Measurements from ENCODE around the gene NOP9. TPM values are rescaled to one million over a fixed set of nuclear protein-coding genes. Genes with fewer than 3 reads are reported as not detected.

NOP9 gene
- total RNA-seq, 4 donors from 2014 or later, result 19.4 to 29.2 (median 22.8) TPM

DNA sequence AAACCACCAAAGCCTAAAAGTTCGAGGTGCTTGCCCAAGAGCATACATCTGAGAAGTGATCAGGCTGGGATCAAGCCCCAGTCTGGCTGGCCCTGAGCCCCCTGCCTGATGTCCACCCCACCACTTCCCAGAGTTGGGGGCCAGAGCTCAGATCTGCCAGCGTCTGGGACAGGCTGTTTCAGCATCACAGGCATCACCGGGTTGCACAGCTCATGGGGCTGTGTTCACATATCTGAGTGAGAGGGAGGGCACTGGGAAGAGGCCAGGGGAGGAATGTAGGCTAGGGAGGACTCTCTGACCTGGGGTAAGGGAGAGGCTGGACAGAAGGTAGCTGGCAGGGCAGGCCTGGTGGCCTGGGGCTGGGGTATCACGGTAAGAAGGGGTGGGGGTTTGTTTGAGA, 42.7 kb upstream of the NOP9 start:
- Histone ChIP-seq H3K9me3 (no peaks in the 10 kb centered on the region), H3K27ac (no peak overlapping the region), H3K36me3 (peaks cover 0 to 26% of the 10 kb centered on the region in 2 donors), H3K27me3 (no peaks in the 10 kb centered on the region), H3K4me1 (peaks cover 0 to 9% (median 0%) of the 10 kb centered on the region in 3 donors), H3K4me3 (no peak overlapping the region)
- no peak for TF ChIP-seq POLR2A (IDR thresholded peaks at IDR 0.05)
- 43 to 60% methylated on average over 1 of the region's 4 CpGs for WGBS, 2 donors (ENCODE audit: low coverage in 1 of 2)
- ATAC-seq, result no peak

DNA sequence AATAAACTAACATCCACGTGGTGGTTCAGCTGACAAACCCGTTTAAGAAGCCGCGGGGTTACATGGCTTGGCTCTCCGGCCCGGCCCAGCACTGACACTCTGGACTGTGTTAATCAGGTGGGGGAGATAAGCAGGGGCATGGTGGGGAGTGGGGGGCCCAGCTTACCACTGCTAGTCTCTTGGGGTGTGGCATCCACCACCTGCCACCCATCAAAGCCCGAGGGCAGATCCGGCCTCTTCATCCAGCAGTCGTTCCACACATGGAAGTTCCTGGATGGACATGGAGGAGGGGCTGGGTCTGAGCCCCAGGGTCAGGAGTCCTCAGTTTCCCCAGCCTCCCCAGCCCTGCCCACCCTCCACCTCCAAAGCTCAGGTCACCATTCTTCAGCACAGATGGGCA, 41.5 kb upstream of the NOP9 start:
- Histone ChIP-seq H3K4me1 (peaks cover 0 to 9% (median 0%) of the 10 kb centered on the region in 3 donors), H3K27ac (no peak overlapping the region), H3K9me3 (no peaks in the 10 kb centered on the region), H3K36me3 (peaks cover 0 to 19% of the 10 kb centered on the region in 2 donors), H3K27me3 (no peaks in the 10 kb centered on the region), H3K4me3 (no peak overlapping the region)
- TF ChIP-seq POLR2A (IDR thresholded peaks at IDR 0.05) (no peak), POLR2AphosphoS5 (IDR thresholded peaks at IDR 0.05) (no peak), EP300 (IDR thresholded peaks at IDR 0.05) (no peak)
- TF ChIP-seq, protein P1, sequence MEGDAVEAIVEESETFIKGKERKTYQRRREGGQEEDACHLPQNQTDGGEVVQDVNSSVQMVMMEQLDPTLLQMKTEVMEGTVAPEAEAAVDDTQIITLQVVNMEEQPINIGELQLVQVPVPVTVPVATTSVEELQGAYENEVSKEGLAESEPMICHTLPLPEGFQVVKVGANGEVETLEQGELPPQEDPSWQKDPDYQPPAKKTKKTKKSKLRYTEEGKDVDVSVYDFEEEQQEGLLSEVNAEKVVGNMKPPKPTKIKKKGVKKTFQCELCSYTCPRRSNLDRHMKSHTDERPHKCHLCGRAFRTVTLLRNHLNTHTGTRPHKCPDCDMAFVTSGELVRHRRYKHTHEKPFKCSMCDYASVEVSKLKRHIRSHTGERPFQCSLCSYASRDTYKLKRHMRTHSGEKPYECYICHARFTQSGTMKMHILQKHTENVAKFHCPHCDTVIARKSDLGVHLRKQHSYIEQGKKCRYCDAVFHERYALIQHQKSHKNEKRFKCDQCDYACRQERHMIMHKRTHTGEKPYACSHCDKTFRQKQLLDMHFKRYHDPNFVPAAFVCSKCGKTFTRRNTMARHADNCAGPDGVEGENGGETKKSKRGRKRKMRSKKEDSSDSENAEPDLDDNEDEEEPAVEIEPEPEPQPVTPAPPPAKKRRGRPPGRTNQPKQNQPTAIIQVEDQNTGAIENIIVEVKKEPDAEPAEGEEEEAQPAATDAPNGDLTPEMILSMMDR (IDR thresholded peaks at IDR 0.05), result no peak
- WGBS, 2 donors (ENCODE audit: low coverage in 1 of 2), result 75 to 76% methylated on average over 4 to 5 of the region's 9 CpGs
- no peak for ATAC-seq

DNA sequence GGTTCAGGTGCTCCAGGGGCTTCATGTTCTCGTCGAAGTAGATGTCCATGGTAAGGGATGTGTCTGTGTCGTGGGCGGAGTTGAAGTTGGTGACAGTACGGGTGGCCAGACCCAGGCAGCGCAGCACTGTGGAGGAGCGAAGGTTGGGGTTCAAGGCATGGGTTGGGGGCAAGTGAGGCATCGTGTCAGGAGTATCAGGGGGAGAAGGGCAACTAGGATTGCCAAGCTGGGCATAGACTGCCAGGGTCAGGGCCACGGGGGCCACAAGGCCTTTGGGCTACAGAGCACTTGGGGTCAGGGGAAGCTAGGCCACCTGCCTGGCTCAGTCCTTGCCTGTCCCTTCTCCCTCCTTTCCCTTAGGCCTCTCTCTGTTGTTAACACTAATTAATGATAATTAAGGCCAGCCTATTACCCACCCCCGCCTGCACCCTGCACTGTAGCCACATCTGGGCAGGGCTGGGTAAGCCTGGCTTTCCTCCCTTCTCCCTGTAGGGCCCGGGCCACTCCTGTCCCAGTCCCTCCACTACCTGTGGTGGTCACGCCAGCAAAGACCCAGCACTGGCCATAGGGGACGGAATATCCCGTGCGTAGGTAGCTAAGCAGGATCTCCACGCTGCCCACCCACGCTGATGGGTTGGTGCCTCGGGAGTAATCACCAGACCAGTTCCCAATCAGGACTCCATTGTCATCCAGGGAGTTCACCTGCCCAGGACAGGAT, 40.9 kb upstream of the NOP9 start:
- Histone ChIP-seq H3K27ac (no peak overlapping the region), H3K27me3 (no peaks in the 10 kb centered on the region), H3K4me1 (peaks cover 0 to 9% (median 0%) of the 10 kb centered on the region in 3 donors), H3K36me3 (peaks cover 0 to 13% of the 10 kb centered on the region in 2 donors), H3K4me3 (no peak overlapping the region), H3K9me3 (no peaks in the 10 kb centered on the region)
- no peak for ATAC-seq
- WGBS, 2 donors (ENCODE audit: low coverage in 1 of 2), result 86 to 91% methylated on average over 3 to 9 of the region's 18 CpGs
- TF ChIP-seq POLR2A (IDR thresholded peaks at IDR 0.05), result no peak
- TF ChIP-seq POLR2AphosphoS5 (IDR thresholded peaks at IDR 0.05), result no peak
- TF ChIP-seq, protein P1 (IDR thresholded peaks at IDR 0.05), result no peak
- no peak for TF ChIP-seq EP300 (IDR thresholded peaks at IDR 0.05)

DNA sequence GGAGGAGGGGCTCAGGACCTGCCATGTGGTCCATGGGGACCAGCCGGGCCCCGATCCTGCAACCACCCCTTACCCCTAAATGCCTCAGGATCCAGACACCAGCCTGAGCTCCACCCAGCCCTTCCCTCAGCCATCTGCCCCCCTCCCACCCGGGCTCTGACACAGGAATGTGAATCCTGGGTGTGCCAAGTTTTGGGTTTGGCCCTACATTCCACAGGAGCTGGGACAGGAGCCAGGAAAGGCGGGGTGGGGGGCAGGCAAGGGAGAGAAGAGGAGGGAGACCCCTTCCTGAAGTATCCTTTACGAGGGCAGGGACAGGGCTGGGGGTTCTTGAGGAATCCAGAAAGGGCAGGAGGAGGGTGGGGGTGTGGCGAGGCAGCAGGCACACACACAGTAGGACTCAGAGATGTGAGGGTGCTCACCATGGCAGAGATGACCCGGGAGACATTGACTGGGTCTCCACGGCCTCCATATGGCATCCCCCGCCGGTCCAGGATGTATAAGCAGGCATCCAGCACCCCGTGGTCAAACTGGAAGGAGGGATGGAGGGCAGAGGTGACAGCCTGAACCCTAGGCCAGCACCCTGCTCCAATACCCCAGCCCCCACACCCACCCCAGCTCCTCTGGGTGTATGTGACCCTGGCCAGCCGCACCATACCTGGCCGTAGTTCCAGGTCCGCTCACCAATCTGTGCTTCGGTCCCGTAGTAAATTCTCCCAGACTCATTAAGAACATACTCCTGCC, 40.2 kb upstream of the NOP9 start:
- no peak overlapping the region for H3K4me3 ChIP-seq
- TF ChIP-seq, protein P1 (IDR thresholded peaks at IDR 0.05), result no peak
- no peak for TF ChIP-seq POLR2AphosphoS5 (IDR thresholded peaks at IDR 0.05)
- TF ChIP-seq POLR2A (IDR thresholded peaks at IDR 0.05), result no peak
- no peak for TF ChIP-seq EP300 (IDR thresholded peaks at IDR 0.05)
- peaks cover 0 to 9% (median 0%) of the 10 kb centered on the region in 3 donors for H3K4me1 ChIP-seq
- H3K9me3 ChIP-seq, result no peaks in the 10 kb centered on the region
- WGBS, 2 donors (ENCODE audit: low coverage in 1 of 2), result 90% methylated on average over 6 of the region's 16 CpGs; no CpG with 5 or more reads in 1 of the 2 donors
- H3K36me3 ChIP-seq, result peaks cover 0 to 9% of the 10 kb centered on the region in 2 donors
- H3K27ac ChIP-seq, result no peak overlapping the region
- H3K27me3 ChIP-seq, result no peaks in the 10 kb centered on the region
- ATAC-seq, result no peak

DNA sequence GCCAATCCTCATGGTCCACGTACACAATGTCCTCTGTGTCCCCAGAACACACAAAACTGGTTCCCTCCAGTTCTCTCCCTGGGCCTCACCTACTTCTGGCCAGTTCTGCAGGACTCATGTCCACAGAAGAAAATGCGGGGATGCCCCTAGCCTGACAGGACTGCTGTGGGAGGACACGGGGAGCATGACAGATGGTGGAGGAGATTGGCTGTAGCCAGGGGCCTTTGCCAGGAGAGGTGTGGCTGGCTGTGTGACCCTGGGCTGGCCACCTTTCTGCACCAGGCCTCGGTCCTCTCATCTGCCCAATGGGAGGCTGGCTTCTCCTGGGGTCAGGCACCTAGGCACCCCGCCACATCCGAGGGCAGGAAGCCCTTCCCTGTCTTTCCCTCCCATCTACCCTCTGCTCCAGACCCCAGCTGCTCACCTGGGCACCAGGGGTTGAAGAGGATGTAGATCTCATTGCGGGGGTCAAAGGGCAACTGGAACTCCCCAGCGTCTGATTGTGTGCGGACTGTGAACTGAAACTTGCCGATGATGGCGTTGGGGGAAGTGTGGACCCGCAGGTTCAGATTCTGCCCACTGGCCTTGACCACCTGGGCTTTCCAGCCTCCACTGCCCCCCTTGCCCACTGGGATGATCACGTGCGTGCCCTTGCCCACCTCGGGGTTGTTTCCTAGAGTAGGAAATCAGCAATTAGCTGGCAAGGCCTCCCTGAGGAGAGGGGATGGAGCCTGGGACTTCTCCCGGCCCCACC, 39.4 kb upstream of the NOP9 start:
- WGBS, 2 donors (ENCODE audit: low coverage in 1 of 2), result 80 to 88% methylated on average over 1 to 7 of the region's 16 CpGs
- Histone ChIP-seq H3K27me3 (no peaks in the 10 kb centered on the region), H3K4me1 (peaks cover 0 to 9% (median 0%) of the 10 kb centered on the region in 3 donors), H3K36me3 (peaks cover 0 to 11% of the 10 kb centered on the region in 2 donors), H3K4me3 (no peak overlapping the region), H3K9me3 (no peaks in the 10 kb centered on the region), H3K27ac (no peak overlapping the region)
- ATAC-seq, result no peak
- TF ChIP-seq, protein P1 (IDR thresholded peaks at IDR 0.05), result no peak
- TF ChIP-seq POLR2AphosphoS5 (IDR thresholded peaks at IDR 0.05), result no peak
- no peak for TF ChIP-seq POLR2A (IDR thresholded peaks at IDR 0.05)
- TF ChIP-seq EP300 (IDR thresholded peaks at IDR 0.05), result no peak

Data from gastroesophageal sphincter (tissue), 4 donors.